ENCODE results near the gene SMIM22. TPM values are rescaled to one million over a fixed set of nuclear protein-coding genes. Genes with fewer than 3 reads are reported as not detected.

Gene SMIM22
- total and polyA plus RNA-seq, 7 donors, result 0.32 TPM; not detected in 6

DNA sequence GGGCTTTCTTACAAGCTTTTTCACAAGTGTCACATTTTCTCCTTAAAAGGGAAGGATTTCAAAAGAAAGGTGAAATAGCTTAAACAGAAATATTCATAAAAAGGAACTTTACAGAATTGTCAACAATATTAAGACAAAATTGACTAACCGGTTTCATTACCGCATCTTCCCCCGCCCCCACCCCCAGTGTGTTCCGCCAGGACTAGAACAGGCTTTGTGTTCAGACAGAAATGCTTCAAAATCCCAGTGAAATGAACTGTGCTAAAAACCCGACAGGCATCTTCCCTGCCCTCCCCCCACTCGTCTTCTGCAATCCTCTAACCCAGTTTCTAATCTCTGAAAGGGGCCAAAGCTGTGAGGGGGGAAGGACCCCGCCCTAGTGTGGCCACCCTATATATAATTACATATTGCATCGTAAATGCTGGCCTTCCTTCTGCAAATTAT is 8.3 kb downstream of the SMIM22 start:
- no peak for TF ChIP-seq CTCF (IDR thresholded peaks at IDR 0.05)
- Histone ChIP-seq H3K36me3 (ENCODE audit: insufficient read depth in 1 of 2, low read depth in 1 of 2) (peaks cover 2 to 57% of the 10 kb centered on the region in 2 donors), H3K4me1 (peaks cover 12% of the 10 kb centered on the region), H3K27ac (peak overlapping the region; percentile 59), H3K9me3 (no peaks in the 10 kb centered on the region), H3K4me3 (peak overlapping the region; percentile 75), H3K27me3 (ENCODE audit: insufficient read depth in 3 of 3, low read length in 2 of 3) (no peaks in the 10 kb centered on the region)
- no peak for DNase-seq
- intact Hi-C loops (cut with DNase I), result loop anchor here in 1 of 2 donors (5.0 kb wide), 1 partner anchor 36 kb away; the partner anchor contains the start of gene ZNF500
- WGBS, 3 donors, result 60 to 74% (median 65%) methylated on average over 8 of the region's 8 CpGs
- no peak for ATAC-seq

DNA sequence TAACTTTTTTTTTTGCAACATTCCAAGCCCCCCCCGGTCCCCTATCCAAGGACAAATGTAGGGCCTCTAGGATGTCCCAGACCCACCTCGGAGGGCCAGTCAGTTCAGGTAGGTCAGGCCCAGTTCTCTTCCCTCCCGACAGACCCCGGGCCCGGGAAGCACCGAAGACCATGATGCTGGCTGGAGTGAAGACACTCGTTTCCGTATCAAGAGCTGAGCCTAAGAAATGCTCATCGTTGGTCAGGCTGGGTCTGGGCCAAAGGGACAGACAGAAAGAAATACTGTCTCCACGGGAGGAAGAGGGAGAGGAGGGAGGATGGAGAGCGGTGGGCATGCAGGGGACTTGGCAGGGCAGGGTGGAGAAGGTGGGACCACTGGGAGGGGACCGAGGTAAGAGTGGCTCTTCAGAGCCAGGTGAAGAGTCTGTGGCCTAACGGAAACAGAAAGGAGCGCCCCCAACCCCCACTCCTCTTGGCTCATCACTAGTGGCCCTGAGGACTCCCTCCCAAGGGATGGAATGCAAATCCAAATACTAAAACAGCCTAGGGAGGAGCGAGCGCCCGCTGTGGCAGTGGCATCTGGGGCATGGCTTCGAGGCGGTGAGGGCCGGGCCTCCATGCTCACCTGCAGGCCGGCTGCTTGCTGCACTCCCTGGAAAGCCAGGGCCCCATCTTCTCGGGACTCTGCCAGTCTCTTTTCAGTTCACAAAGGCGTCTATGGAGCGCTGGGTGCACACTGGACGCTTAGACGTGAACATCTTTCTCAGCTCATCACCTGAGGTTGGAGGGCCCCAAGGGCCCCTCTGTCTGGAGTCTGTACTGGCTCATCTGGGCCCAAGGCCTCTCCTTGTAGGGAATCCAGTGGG is 9.0 kb downstream of the SMIM22 start:
- Histone ChIP-seq H3K4me1 (peaks cover 12% of the 10 kb centered on the region), H3K27me3 (ENCODE audit: insufficient read depth in 3 of 3, low read length in 2 of 3) (no peaks in the 10 kb centered on the region), H3K9me3 (no peaks in the 10 kb centered on the region), H3K4me3 (no peak overlapping the region), H3K36me3 (ENCODE audit: insufficient read depth in 1 of 2, low read depth in 1 of 2) (peaks cover 2 to 57% of the 10 kb centered on the region in 2 donors), H3K27ac (no peak overlapping the region)
- DNase-seq (no peak), ATAC-seq (no peak)
- 81% methylated on average over 25 to 26 of the region's 26 CpGs for WGBS, 3 donors
- no peak for TF ChIP-seq CTCF (IDR thresholded peaks at IDR 0.05)
- intact Hi-C loops (cut with DNase I), result loop anchor here in 1 of 2 donors (5.0 kb wide), 1 partner anchor 37 kb away; the partner anchor contains the start of gene ZNF500

DNA sequence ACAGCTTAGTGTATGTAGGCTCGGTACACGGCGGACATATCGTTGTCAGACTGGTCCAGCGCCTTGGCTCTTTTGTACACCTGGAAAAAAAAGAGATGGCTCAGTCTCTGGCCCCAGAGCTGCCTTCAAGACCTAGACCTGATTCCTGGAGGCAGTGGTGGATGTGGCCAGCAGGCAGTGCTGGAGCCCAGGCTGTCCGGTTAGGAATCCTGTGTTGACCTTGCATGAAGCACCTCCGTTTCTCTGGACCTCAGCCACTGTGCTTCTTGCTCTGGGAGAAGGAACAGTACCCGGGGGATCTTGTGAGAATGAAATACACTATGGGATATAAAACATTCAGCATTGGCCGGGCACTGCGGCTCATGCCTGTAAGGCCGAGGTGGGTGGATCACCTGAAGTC is 10.1 kb downstream of the SMIM22 start:
- intact Hi-C loops (cut with DNase I), result no loop called here
- WGBS, 3 donors, result 65 to 80% (median 76%) methylated on average over 11 of the region's 11 CpGs
- no peaks in the 10 kb centered on the region for H3K9me3 ChIP-seq
- H3K27me3 ChIP-seq (ENCODE audit: insufficient read depth in 3 of 3, low read length in 2 of 3), result no peaks in the 10 kb centered on the region
- ATAC-seq (no peak), DNase-seq (no peak)
- peaks cover 12% of the 10 kb centered on the region for H3K4me1 ChIP-seq
- no peak for TF ChIP-seq CTCF (IDR thresholded peaks at IDR 0.05)
- peaks cover 2 to 62% of the 10 kb centered on the region in 2 donors for H3K36me3 ChIP-seq (ENCODE audit: insufficient read depth in 1 of 2, low read depth in 1 of 2)
- H3K27ac ChIP-seq, result no peak overlapping the region
- H3K4me3 ChIP-seq, result no peak overlapping the region

DNA sequence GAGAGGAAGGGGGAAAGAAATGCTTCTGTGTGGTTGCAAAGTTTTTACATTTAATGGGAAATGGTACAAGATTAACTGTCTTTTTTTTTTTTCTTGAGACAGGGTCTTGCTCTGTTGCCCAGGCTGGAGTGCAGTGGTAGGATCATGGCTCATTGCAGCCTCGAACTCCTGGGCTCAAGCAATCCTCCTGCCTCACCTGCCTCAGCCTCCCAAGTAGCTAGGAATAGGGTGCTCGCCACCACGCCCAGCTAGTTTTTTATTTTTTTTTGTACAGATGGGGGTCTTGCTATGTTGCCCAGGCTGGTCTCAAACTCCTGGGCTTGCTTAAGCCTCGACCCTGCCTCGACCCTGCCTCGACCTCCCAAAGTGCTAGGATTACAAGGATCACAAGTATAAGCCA is 11.1 kb downstream of the SMIM22 start:
- intact Hi-C loops (cut with DNase I), result no loop called here
- ATAC-seq (no peak), DNase-seq (no peak)
- 90 to 91% (median 90%) methylated on average over 6 of the region's 6 CpGs for WGBS, 3 donors
- peaks cover 2 to 72% of the 10 kb centered on the region in 2 donors for H3K36me3 ChIP-seq (ENCODE audit: insufficient read depth in 1 of 2, low read depth in 1 of 2)
- no peak for TF ChIP-seq CTCF (IDR thresholded peaks at IDR 0.05)
- H3K9me3 ChIP-seq, result no peaks in the 10 kb centered on the region
- no peak overlapping the region for H3K4me3 ChIP-seq
- no peaks in the 10 kb centered on the region for H3K27me3 ChIP-seq (ENCODE audit: insufficient read depth in 3 of 3, low read length in 2 of 3)
- H3K27ac ChIP-seq, result no peak overlapping the region
- peaks cover 5% of the 10 kb centered on the region for H3K4me1 ChIP-seq

All from psoas muscle (tissue), 8 donors.